Colonic mucosa (tissue), 4 donors: ENCODE measurements around the gene SSRP1. TPM values are rescaled to one million over a fixed set of nuclear protein-coding genes. Genes with fewer than 3 reads are reported as not detected.

ENCODE experiments used
- DNase-seq: peaks from one replicate; pipeline ENCODE4 v3.0.0-alpha.2; 2020
- H3K27ac ChIP-seq: fragments of 200-600 bp; one replicate; pipeline ENCODE4 v1.8.0; 2021
- H3K27me3 ChIP-seq: fragments of 200-600 bp; one replicate; pipeline ENCODE4 v1.8.0; 2021
- H3K36me3 ChIP-seq: fragments of 200-600 bp; one replicate; pipeline ENCODE4 v1.8.0; 2021
- H3K4me1 ChIP-seq: fragments of 200-600 bp; one replicate; pipeline ENCODE4 v1.8.0; 2021; ENCODE audit warnings: mild to moderate bottlenecking
- H3K4me3 ChIP-seq: fragments of 200-600 bp; one replicate; pipeline ENCODE4 v1.8.0; 2021
- H3K9ac ChIP-seq, 2 donors: one replicate each; pipeline ENCODE4 v1.7.0; 2013; ENCODE audit warnings: control low read depth in 2 of 2, low read depth in 2 of 2, low read length in 2 of 2
- H3K9me3 ChIP-seq: fragments of 200-600 bp; one replicate; pipeline ENCODE4 v1.8.0; 2021
- CTCF ChIP-seq: fragments of 200-600 bp; IDR thresholded peaks from one replicate; pipeline ENCODE4 v1.8.0; 2022; ENCODE audit warnings: antibody characterized with exemption, mild to moderate bottlenecking
- intact Hi-C: fragments of 100-400 bp; cut with DNase I; formaldehyde crosslinking; loops from one replicate; pipeline ENCODE4 v1.14.1; 2022
- total RNA-seq, 2 donors: library from RNA; stranded (reverse); fragmentation: NEBNext Ultra II Directional in 1 of 2; extraction: Animal tissue kit (Norgen Biotek cat#: 25700) in 1 of 2; gene quantifications; one replicate each; pipeline ENCODE4 v1.2.1, GENCODE V29; 2021
- donor health status: healthy.
- donor health status: DM: no; HTN: no; CAD: no.
- donor health status: DM: no; HTN: no; CAD: no.

Gene SSRP1
- total RNA-seq, 2 donors from 2014 or later: 72.7 to 162 TPM

- Histone ChIP-seq H3K27me3 (no peaks in the 10 kb centered on the region), H3K4me1 (peaks cover 7% of the 10 kb centered on the region), H3K9ac (peak overlapping the region; percentile 76 to 90), H3K4me3 (peak overlapping the region; percentile 90), H3K9me3 (no peaks in the 10 kb centered on the region), H3K27ac (peak overlapping the region; percentile 75), H3K36me3 (peaks cover 19% of the 10 kb centered on the region)
- no peak for TF ChIP-seq CTCF
- no peak for DNase-seq
- intact Hi-C loops: no loop called here
These were observed 709 bp downstream of the SSRP1 start for GRCh38 chr11:57335023-57335342.

GRCh38 chr11:57332694-57333440, 2.8 kb downstream of the SSRP1 start:
- Histone ChIP-seq H3K4me1 (peaks cover 7% of the 10 kb centered on the region), H3K27ac (no peak overlapping the region), H3K36me3 (peaks cover 28% of the 10 kb centered on the region), H3K27me3 (no peaks in the 10 kb centered on the region), H3K9ac (no peak overlapping the region), H3K4me3 (no peak overlapping the region), H3K9me3 (no peaks in the 10 kb centered on the region)
- no peak for TF ChIP-seq CTCF
- no peak for DNase-seq
- intact Hi-C loops: no loop called here

GRCh38 chr11:57331720-57332119, 4.0 kb downstream of the SSRP1 start:
- peaks cover 7% of the 10 kb centered on the region for H3K4me1 ChIP-seq
- no peak for DNase-seq
- H3K27ac ChIP-seq: no peak overlapping the region
- no peak overlapping the region for H3K9ac ChIP-seq
- H3K9me3 ChIP-seq: no peaks in the 10 kb centered on the region
- no peak overlapping the region for H3K4me3 ChIP-seq
- no peaks in the 10 kb centered on the region for H3K27me3 ChIP-seq
- intact Hi-C loops: no loop called here
- H3K36me3 ChIP-seq: peaks cover 28% of the 10 kb centered on the region
- no peak for TF ChIP-seq CTCF

- Histone ChIP-seq H3K36me3 (peaks cover 28% of the 10 kb centered on the region), H3K4me3 (no peak overlapping the region), H3K9me3 (no peaks in the 10 kb centered on the region), H3K4me1 (peaks cover 7% of the 10 kb centered on the region), H3K9ac (no peak overlapping the region), H3K27ac (no peak overlapping the region), H3K27me3 (no peaks in the 10 kb centered on the region)
- no peak for DNase-seq
- intact Hi-C loops: no loop called here
- no peak for TF ChIP-seq CTCF
These were observed 5.7 kb downstream of the SSRP1 start for GRCh38 chr11:57330029-57330428.

GRCh38 chr11:57327721-57328120, 8.0 kb downstream of the SSRP1 start:
- no peak overlapping the region for H3K27ac ChIP-seq
- intact Hi-C loops: no loop called here
- TF ChIP-seq CTCF: no peak
- no peak overlapping the region for H3K4me3 ChIP-seq
- no peaks in the 10 kb centered on the region for H3K9me3 ChIP-seq
- H3K4me1 ChIP-seq: no peaks in the 10 kb centered on the region
- no peak overlapping the region for H3K9ac ChIP-seq
- no peak for DNase-seq
- no peaks in the 10 kb centered on the region for H3K27me3 ChIP-seq
- H3K36me3 ChIP-seq: peaks cover 27% of the 10 kb centered on the region
